HEK293 (cell line): ENCODE data around the gene HSP90AA1.

ENCODE experiments used
- GLI4 ChIP-seq: fragments of 450-650 bp; formaldehyde crosslinking; IDR thresholded peaks from 2 replicates; pipeline ENCODE4 v1.5.1; 2016; ENCODE audit warnings: missing biosample characterization, missing genetic modification characterization
- TCF7L2 ChIP-seq: IDR thresholded peaks from 2 replicates; pipeline ENCODE4 v1.6.1; 2011; ENCODE audit warnings: low read depth, mild to moderate bottlenecking, inconsistent platforms, low read length, moderate library complexity, borderline replicate concordance
- ZBTB44 ChIP-seq: fragments of 450-650 bp; IDR thresholded peaks from 2 replicates; pipeline ENCODE4 v1.5.1; 2018; ENCODE audit warnings: missing biosample characterization, mild to moderate bottlenecking, missing genetic modification characterization
- ZNF777 ChIP-seq: fragments of 450-650 bp; formaldehyde crosslinking; IDR thresholded peaks from 2 replicates; pipeline ENCODE4 v1.5.1; 2017; ENCODE audit warnings: missing biosample characterization, missing genetic modification characterization, borderline replicate concordance
- TF ChIP-seq, protein P1 (sequence below): fragments of 450-650 bp; formaldehyde crosslinking; IDR thresholded peaks from 2 replicates; pipeline ENCODE4 v1.5.1; 2016; ENCODE audit warnings: missing biosample characterization, missing genetic modification characterization

DNA sequence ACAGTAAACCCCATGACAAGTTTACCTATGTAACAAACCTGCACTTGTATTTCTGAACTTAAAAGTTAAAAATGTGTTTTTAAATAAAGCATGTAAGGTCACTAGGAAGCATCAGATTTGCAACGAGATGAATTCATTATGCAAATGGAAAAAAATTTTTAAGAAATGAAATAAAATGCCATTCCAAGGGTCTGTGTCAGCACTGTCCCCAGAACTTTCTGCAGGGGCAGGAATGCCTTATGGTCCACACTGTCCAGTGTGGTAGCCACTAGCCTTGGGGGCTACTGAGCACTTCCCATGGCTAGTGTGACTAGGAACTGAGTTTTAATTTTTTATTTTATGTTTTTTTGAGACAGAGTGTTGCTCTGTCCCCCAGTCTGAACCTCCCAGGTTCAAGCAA is 49.2 kb downstream of the HSP90AA1 start:
- TF ChIP-seq ZNF777, result no peak
- TF ChIP-seq, protein P1, sequence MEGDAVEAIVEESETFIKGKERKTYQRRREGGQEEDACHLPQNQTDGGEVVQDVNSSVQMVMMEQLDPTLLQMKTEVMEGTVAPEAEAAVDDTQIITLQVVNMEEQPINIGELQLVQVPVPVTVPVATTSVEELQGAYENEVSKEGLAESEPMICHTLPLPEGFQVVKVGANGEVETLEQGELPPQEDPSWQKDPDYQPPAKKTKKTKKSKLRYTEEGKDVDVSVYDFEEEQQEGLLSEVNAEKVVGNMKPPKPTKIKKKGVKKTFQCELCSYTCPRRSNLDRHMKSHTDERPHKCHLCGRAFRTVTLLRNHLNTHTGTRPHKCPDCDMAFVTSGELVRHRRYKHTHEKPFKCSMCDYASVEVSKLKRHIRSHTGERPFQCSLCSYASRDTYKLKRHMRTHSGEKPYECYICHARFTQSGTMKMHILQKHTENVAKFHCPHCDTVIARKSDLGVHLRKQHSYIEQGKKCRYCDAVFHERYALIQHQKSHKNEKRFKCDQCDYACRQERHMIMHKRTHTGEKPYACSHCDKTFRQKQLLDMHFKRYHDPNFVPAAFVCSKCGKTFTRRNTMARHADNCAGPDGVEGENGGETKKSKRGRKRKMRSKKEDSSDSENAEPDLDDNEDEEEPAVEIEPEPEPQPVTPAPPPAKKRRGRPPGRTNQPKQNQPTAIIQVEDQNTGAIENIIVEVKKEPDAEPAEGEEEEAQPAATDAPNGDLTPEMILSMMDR (tag by site-specific recombination), result no peak
- no peak for TF ChIP-seq ZBTB44 (tag by site-specific recombination)
- TF ChIP-seq TCF7L2, result no peak
- no peak for TF ChIP-seq GLI4 (tag by site-specific recombination)
